HG03175 (cell line): ENCODE measurements around the gene GPRIN2.
"Not testable (repeated sequence)": the region's sequence is repeated elsewhere in the genome, so short reads cannot be mapped to it uniquely, and the experiment has no call there.

Source experiments
- ATAC-seq: cut with Tn5 transposase; IDR thresholded peaks from one replicate; pipeline ENCODE4 v1.9.1; 2021; ENCODE audit warnings: mild to moderate bottlenecking, moderate library complexity; ENCODE audit not compliant: unreplicated experiment

Gene GPRIN2

DNA sequence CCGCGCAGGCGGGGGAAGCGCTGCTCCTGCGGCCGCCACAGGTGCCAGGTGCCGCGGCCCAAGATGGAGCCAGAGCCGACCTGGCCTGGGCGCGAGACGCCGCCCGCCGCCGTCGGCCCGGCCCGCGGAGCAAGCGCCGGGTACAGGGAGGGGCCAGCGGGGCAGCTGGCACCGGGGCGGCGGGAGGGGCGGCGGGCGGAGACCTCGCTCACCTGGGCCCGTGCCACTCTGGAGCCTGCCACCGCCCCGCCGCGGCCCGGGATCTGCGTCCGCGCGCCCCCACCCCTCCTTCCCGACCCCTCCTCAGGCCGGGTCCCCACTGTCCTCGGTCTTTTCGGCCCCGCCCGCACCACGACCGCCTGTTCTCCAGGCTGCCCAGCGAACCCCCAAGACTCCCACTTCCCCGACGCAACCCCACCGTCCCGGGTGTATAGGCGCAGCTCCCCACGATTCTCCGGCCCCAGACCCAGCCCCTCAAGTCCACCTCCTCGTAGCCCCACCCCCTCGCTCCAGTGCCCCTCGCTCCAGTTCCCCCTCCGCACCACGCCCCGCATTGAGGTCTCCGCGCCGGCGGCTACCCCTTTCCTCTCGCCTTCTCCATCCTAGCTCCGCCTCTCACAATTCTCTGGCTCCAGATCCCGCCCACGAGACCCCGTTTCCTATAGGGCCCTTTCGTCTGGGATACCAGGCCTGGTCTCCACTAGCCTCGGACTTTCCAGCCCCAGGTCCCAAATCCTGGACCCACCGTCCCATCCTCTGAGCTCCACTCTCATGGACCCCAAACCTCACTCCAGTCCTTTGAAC, at the start of gene GPRIN2:
Gene GPRIN2 (minus strand): TSS at position 144 of the 804 bp plus-strand sequence. CDS start 5,922 bp downstream, outside the sequence.
- no peak for ATAC-seq

DNA sequence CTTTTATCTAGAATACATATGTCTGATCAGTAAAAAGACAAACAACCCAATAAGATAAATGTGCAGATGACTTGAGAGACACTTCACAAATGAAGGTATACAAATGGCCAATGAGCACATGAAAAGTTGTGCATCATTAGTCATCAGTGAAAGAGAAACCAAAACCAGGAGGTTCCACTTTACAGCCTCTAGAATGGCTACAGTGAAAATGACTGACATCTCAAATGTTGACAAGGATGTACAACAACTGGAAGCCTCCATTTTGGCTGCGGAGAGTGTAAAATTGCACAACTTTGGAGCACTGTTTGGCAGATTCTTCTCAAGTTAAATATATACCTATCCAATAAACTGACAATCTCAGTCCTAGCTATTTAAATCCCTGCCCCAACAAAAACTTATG, 44.1 kb upstream of the GPRIN2 start:
- ATAC-seq, result not testable (repeated sequence)

DNA sequence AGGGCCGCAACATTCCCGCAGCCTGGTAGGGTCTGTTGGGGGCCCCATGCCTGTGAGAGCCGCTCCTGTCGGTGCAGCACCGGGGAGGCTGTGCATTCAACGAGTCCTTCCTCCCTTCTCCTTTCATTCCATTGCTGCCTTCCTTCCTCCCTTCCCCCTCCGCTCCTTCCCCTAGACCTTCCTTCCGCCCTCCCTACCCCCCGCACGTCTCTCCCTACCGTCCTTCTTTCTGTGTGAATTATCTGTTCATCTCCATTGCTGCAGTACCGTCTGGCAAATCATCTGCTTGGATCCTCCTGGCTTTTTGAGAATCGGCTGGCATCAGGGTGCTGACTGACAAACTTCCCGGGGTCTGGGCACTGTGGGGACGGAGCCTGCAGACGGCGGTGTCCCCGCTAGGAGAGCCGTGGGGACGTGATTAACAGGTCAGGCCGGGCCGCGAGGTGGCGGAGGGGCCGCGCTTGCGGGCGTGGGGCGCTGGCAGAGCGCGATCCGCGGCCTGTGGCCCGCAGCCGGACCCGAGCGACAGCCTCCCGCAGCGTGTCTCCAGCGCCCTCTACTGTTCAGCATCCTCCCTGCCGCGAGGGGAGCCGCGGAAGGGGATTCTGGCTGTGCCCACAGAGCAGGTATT, 41.3 kb upstream of the GPRIN2 start:
- ATAC-seq, result peak; percentile 84

DNA sequence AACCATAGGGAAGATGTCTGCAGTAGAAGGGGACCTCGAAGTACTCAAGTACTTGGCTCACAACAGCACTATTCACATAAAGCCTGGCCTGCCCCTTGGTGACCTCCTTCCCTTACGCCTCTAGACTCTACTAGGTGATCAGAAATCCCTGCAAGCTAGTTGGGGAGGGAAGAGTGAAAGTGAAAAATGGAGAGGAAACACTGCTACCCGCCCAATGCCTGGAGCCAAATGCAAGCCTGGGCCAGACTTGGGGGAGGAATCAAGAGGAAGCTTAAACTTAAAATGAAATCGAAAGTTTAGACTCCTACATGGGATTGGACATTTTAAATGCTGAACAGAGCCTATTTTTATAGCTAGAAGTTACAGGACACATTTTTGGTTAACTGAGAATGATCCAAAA, 40.1 kb upstream of the GPRIN2 start:
- not testable (repeated sequence) for ATAC-seq

DNA sequence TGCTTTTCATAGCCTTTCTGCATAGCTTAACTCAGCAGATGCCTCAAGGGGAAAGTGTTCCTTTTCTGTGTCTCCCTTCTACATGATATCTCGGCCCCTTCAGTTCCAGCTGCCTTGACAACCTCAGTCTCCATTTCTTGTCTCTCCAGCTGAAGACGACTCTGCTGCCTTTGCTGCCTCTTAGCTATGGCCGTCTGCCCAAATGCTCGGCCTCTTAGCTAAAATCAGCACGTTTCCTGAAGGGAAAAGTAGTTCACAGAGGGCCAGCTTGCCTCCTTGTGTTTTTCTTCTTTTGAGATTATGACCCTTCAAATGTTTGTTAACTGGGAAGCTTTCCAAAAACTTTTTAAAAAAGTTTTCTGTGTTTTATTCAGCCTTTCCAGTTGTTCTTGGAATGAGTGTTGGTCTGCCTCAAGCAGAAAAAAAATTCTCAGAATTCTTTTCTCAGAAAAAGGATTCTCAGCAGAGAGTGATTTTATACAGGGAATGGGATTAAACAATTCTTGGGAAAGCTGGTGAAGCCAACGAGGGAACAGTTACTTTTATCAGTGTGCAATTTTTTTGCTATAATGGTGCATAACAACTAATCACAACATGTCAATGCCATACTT, 38.1 kb upstream of the GPRIN2 start:
- not testable (repeated sequence) for ATAC-seq

DNA sequence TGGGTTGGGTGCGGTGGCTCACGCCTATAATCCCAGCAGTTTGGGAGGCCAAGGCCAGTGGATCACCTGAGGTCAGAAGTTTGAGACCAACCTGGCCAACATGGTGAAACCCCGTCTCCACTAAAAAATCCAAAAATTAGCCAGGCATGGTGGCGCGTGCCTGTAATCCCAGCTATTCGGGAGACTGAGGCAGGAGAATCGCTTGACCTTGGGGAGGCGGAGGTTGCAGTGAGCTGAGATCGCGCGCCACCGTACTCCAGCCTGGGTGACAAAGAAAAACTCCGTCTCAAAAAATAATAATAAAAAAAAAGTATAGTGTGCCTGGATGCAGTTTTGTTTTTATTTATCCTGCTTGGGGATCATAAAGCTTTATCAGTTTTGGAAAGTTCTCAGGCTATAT, 36.8 kb upstream of the GPRIN2 start:
- not testable (repeated sequence) for ATAC-seq

DNA sequence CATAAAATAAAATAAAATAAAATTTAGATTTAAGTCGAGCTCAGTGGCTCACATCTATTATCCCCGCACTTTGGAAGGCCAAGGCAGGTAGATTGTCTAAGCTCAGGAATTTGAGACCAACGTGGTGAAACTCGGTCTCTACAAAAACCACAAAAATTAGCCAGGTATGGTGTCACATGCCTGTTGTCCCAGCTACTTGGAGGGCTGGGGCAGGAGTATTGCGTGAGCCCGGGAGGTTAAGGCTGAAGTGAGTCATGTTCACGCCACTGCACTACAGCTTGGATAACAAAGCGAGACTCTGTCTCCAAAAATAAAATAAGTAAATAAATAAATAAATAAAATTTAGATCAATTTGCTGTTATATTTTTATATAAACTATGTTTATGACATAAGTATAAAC, 34.6 kb upstream of the GPRIN2 start:
- not testable (repeated sequence) for ATAC-seq

DNA sequence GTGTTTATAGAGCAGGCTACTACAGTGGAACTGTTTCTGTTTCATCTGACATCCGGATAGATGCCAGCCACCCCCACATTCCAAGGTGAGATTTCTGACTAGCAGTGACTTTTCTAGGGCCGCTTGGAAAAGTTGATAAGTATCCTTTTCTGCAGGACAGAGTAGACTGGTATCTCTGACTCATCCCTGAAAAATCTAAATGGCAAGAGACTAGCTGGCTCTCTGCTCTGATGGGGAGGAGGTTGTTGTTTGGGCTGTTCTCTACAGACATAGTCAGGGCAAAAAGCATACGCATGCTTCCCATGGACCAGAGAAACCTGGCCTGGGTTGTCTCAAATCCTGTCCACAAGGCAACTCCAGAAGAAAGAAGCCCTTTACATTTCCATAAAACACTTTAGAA, 33.1 kb upstream of the GPRIN2 start:
- ATAC-seq, result not testable (repeated sequence)

DNA sequence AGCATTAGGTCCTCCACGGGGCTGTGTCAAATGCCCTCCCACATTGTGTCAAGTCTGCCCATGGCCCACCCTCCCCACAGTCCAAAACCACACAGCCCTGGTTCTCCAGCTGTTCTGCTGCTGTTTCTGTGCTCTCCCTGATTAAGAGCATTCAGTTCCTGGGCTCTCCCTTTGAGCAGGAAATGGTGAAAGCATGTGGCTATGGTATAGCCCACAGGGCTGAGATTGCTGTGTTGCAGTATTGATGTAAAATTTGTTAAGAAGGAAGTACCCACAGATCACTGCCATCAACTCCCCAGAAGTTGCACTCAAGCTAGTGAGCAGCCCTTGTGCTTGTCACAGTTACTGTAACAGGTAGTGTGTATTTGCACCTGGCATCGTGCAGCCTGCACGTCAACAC, 31.8 kb upstream of the GPRIN2 start:
- ATAC-seq, result not testable (repeated sequence)

DNA sequence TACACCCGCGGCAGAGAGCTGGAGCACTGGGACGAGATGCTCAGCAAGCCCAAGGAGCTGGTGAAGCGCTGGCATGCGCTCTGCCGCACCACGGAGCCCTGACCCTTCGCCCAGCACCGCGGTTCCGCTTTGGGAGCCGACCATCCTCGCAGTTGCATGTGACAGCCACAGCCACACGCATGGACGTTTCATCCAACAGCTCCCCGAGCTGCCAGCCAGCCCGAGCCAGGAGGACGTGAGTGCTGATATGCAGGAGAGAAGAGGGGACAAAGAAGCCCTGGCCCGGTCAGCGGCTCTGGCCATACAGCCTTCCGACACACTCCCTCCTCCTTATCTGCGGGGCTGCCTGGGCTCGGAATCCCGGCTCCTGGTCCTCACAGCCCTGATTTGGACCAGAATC, 31.1 kb upstream of the GPRIN2 start:
- not testable (repeated sequence) for ATAC-seq

DNA sequence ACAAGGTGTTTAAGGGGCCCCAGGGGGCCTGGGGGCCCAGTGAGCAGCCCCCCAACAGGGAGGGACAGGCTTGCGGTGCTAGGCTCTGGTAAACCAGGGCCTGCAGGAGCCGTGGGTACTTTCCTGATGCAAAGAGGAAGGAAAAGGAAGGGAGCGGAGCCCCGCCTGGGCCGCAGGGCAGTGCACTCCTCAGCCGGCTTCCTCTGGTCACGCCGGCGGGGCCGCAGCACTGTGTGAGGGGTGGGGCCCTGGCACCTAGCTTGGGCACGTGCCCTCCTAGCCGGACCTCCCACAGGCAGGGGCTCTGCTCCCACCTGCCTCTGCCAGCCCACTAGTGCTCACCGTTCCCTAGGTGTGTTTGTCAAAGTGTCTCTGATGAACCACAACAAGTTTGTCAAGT, 28.8 kb upstream of the GPRIN2 start:
- not testable (repeated sequence) for ATAC-seq

DNA sequence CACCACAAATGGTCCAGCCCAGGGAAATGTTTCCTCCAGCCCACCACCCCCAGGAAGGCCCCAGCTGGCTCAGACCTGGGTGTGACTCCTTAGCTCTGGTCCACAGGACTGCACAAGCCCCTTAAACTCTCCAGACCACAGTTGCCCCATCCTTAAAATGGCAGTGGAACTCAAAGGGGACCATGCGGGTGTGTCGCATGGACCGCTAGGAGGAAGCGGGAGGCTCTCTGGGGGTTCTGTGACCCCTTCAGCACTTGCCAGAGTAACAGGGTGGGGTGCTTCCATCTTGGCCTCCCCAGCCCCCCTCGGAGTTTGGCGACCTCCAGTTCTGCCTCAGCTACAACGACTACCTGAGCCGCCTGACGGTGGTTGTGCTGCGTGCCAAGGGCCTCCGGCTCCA, 27.7 kb upstream of the GPRIN2 start:
- ATAC-seq, result not testable (repeated sequence)

DNA sequence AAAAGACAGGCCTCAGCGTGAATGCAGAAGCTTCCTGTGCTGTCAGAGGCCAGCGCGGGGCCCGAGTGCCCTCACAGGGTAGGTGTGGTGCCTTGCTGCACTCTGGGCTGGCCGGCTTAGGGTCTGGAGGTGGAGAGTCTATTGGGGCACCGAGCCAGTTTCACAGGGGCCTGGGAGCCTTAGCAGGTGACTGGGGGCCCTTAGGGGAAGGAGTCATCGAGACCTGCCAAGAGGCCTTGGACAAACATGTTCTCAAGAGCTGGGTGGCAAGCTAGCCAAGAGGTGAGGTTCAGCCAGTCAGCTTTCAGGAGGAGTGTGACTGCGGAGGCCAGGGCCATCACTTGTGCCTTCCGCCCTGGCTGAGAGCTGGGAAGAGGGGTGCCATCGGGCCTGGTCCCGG, 26.1 kb upstream of the GPRIN2 start:
- ATAC-seq, result not testable (repeated sequence)

DNA sequence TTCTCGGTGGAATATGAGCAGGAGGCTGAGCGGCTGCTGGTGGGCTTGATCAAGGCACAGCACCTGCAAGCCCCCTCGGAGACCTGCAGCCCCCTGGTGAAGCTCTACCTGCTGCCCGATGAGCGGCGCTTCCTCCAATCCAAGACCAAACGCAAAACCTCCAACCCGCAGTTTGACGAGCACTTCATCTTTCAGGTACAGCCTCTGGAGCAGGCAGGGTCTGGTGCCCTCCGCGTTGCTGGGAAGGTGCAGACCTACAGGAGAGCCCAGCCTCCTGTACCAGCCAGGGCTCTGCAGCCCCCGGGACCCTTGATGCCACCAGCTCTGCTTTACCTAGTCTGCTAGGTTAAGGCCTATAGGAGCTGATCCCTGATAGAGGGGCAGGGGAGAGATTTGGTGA, 25.5 kb upstream of the GPRIN2 start:
- ATAC-seq, result not testable (repeated sequence)

DNA sequence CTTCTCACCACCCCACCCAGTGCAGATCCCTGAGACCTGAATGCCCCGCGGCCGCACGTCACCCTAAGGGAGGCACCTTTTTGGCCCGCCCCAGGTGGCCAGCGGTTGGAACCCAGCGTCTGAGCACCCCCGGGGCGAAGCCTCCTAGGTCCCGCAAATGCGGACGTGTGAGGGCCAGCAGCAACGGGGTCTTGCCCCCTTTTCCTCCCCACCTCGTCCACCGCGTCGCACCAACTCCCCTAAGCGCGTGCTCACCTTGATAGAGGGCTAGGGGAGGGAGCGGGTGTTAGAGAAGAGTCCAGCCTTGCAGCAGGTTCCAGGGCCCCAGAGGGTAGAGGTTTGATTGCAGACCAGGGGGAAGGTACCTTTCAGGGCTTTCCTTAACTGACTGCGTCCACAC, 22.9 kb upstream of the GPRIN2 start:
- ATAC-seq, result not testable (repeated sequence)

DNA sequence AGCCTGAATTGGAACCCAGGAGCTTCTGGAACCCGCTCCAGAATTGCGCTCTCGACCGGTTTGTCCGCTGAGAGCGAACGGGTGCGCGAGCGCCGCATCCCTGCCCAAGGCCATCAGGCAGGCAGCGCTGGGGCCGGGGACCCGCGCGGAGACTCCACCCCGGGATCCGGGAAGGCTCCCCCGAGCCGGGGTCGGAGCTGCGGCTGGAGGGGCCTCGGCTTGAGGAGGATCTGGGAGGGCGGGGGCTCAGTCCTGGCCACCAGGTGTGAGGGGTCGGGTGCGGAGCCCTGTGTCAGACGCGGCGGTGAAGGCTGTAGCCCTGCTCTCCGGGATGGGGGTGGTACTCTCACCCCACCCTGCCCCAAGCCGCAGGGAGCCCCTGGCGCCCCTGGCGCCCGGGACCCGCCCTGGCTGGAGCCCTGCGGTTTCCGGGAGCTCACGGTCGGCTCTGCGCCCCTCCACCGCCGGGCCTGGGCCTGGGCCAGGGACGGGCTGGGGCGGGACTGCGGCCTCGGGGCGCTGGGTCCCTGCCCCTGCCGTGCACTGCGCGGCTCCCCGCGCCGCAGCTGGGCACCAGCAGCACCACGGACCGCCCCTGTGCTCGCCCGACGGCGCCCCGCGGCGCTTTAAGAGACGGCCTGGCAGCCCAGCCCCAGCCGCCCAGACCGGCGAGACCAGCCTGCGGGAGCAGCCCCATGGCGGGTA, 22.2 kb upstream of the GPRIN2 start, which contains the start of gene SYT15:
Gene SYT15 (plus strand): TSS at position 655 of the 705 bp plus-strand sequence. CDS start 41 bp downstream, at position 696.
- not testable (repeated sequence) for ATAC-seq

DNA sequence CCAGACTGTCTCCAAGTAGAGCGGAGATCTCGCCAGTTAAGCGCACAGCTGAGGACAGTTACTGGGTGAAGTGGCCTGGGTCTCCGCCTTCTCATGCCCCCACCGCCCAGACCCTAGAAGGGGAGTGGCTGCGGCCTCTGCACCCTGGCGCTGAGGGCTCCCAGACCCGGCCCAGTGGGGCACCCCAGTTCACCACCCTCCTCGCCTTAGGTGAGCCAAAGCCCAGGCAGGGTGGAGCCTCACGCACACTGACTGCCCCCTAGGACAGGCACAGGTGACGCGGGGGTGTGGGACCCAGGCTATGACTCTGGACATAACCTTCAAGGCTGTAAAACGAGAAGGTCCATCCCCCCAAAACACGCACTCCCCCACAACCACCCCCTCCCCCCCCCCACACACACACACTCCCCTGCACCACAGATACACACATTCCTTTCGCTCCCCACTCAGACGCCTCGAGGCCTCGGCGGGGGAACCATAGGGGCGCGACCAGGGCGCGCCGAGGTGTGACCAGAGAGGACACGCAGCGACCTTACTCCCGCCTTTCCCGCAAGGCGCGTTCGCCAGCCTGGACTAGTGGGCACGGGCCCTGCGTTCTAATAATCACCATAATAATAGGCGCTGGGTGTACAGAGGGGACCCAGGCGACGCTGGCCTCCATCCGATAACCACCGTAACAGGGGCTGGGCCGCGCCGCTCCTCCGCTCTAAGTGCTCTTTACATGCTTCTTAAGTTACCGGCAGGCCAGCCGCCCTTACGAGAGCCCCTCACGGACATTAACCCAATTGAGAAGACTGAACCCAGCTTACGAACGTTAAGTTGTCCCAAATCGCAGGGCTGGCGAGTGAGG, 21.4 kb upstream of the GPRIN2 start:
- not testable (repeated sequence) for ATAC-seq

DNA sequence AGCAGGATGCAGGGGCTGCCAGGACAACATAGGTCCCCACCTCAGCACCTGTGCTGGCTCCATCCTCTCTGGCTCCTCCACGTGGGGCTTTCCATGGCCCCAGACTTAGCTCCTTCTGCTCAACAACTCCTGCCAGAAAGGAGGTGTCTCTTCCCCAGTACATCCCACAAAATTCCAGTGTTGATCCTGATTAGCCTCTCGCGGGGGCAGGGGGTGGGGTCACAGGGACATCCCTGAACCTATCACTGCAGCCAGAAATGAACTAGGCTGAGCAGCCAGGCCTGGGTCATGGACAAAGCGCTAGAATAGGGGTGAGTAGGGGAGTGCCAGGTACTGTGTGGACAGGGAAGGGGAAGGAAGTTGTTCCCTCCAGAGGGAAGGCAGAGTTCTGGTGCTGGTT, 17.4 kb upstream of the GPRIN2 start:
- ATAC-seq, result not testable (repeated sequence)

DNA sequence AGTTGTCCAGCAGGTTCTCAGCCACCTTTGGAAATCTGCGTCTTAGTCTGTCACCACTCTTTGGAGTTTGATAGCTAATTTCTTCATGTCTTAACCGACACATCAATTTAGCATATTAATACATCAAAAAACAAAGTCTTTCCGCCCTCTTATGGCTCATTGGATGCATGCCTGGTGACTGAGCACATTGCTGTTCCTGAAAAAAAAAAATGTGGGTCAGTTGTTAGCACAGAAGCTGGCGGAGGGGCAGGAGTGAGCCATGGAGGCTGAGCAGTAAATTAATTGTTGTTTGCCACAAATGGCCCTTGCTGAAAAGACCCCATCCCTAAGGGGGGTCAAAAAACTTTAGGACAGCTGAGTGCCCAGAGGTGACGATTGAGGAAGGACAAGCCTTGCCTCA, 16.9 kb upstream of the GPRIN2 start:
- not testable (repeated sequence) for ATAC-seq

DNA sequence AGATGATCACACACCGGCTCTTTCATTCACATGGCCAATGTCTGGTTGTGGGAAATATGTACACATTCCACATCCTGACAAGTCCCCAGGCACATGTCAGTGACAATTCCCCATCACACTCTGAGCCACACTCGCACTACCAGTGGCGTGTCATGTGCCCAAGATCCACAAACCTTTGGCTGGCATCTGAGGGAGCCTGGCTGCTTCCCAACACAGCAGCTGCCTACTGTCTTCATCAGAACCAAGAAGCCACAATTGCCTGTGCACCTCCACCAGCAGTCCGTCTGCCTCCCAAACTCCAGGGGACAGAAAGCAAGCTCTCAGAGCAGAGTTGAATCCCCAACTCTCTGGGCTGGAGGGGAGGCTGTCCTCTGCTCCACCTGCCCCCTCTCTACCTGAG, 16.3 kb upstream of the GPRIN2 start:
- ATAC-seq, result not testable (repeated sequence)
